ENCODE measurements around the gene PLEKHA4.

DNA sequence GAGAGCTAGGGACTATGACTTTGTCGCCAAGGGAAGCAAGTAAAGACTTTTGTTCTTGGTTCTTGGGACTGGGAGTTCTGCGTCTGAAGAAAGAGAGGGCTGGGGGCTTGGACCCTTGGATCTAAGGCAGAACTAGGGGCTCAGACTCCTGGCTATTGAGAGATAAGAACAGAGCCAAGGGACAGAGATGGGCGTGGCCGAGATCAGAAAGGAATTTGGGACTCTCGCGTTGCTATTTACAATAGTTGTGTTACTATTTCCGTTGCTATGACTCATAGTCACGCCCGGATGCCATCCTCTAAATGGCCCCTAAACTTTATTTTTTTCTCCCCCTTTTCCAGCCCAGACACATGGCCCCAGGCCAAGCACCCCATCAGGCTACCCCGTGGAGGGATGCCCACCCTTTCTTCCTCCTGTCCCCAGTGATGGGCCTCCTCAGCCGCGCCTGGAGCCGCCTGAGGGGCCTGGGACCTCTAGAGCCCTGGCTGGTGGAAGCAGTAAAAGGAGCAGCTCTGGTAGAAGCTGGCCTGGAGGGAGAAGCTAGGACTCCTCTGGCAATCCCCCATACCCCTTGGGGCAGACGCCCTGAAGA is 4.6 kb upstream of the PLEKHA4 start:
- TF ChIP-seq, protein P1, sequence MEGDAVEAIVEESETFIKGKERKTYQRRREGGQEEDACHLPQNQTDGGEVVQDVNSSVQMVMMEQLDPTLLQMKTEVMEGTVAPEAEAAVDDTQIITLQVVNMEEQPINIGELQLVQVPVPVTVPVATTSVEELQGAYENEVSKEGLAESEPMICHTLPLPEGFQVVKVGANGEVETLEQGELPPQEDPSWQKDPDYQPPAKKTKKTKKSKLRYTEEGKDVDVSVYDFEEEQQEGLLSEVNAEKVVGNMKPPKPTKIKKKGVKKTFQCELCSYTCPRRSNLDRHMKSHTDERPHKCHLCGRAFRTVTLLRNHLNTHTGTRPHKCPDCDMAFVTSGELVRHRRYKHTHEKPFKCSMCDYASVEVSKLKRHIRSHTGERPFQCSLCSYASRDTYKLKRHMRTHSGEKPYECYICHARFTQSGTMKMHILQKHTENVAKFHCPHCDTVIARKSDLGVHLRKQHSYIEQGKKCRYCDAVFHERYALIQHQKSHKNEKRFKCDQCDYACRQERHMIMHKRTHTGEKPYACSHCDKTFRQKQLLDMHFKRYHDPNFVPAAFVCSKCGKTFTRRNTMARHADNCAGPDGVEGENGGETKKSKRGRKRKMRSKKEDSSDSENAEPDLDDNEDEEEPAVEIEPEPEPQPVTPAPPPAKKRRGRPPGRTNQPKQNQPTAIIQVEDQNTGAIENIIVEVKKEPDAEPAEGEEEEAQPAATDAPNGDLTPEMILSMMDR (IDR thresholded peaks at IDR 0.05): peak in 2 of 4 experiments; percentile 19 to 21
- TF ChIP-seq POLR2A (IDR thresholded peaks at IDR 0.05): no peak

All from gastroesophageal sphincter (tissue), 3 donors.